ENCODE measurements around the gene TSHZ2.

DNA sequence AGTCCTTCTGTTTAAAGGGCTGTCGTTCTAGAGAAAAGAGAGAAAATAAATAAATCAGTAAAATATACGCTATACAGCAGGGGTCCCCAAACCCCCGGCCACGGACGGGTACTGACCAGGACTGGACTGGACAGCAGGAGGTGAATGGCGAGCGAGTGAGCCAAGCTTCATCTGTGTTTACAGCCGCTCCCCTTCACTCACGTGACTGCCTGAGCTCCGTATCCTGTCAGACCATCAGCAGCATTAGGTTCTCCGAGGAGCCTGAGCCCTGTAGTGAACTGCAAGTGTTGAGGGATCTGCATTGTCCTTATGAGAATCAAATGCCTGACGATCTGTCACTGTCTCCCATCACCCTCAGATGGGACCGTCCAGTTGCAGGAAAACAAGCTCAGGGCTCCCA, 545.0 kb downstream of the TSHZ2 start:
- TF ChIP-seq, protein P1, sequence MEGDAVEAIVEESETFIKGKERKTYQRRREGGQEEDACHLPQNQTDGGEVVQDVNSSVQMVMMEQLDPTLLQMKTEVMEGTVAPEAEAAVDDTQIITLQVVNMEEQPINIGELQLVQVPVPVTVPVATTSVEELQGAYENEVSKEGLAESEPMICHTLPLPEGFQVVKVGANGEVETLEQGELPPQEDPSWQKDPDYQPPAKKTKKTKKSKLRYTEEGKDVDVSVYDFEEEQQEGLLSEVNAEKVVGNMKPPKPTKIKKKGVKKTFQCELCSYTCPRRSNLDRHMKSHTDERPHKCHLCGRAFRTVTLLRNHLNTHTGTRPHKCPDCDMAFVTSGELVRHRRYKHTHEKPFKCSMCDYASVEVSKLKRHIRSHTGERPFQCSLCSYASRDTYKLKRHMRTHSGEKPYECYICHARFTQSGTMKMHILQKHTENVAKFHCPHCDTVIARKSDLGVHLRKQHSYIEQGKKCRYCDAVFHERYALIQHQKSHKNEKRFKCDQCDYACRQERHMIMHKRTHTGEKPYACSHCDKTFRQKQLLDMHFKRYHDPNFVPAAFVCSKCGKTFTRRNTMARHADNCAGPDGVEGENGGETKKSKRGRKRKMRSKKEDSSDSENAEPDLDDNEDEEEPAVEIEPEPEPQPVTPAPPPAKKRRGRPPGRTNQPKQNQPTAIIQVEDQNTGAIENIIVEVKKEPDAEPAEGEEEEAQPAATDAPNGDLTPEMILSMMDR (IDR thresholded peaks at IDR 0.05) = no peak
- TF ChIP-seq EP300 (IDR thresholded peaks at IDR 0.05) (no peak), POLR2A (IDR thresholded peaks at IDR 0.05; ENCODE audit: low read depth) (no peak)

Measured in esophagus muscularis mucosa (tissue), 4 donors.